GM12878 (cell line): Measurements from ENCODE around the gene ATF4. TPM values are rescaled to one million over a fixed set of nuclear protein-coding genes. Genes with fewer than 3 reads are reported as not detected.

Experiments
- ATAC-seq: fragments of 200-7000 bp; cut with Tn5 transposase; 3 replicates; pipeline ENCODE4 v1.9.1; 2020; ENCODE audit warnings: mild to moderate bottlenecking, moderate library complexity
- BruUV-seq: library from RNA; stranded (reverse); fragments of 400-500 nt; replicated peaks from 2 replicates; lab custom pipeline; 2021; lab: Mats Ljungman, UMichigan
- CTCF ChIA-PET: fragments of 300-600 bp; sonication (Branson Sonifier 250); formaldehyde crosslinking; extraction: SDS; loops from one replicate; lab custom pipeline; 2021; ENCODE audit warnings: inconsistent platforms; lab: Yijun Ruan, JAX
- POLR2A ChIA-PET: fragments of 350-600 bp; formaldehyde crosslinking; extraction: SDS; loops from one replicate; lab custom pipeline; 2021; ENCODE audit warnings: inconsistent platforms; lab: Charles Lee
- RAD21 ChIA-PET: fragments of 300-600 bp; sonication (Branson Sonifier 250); formaldehyde crosslinking; loops from one replicate; lab custom pipeline; 2023; ENCODE audit warnings: antibody characterized with exemption; ENCODE audit not compliant: unreplicated experiment; lab: Charles Lee
- SMC1A ChIA-PET: fragments of 300-600 bp; sonication (Branson Sonifier 250); formaldehyde crosslinking; loops from one replicate; lab custom pipeline; 2023; ENCODE audit not compliant: unreplicated experiment, uncharacterized antibody; lab: Charles Lee
- DNase-seq: peaks from one replicate; pipeline ENCODE4 v3.0.0-alpha.2; 2011; ENCODE audit warnings: low read depth, low spot score
- FAIRE-seq: peaks from 3 replicates; lab custom pipeline; 2011; peaks lifted over from hg19 to GRCh38; lab: Jason Lieb, UNC
- H2AFZ ChIP-seq: 2 replicates; pipeline ENCODE4 v1.6.0; 2011; ENCODE audit warnings: low read depth, low read length, control low read depth; ENCODE audit not compliant: control insufficient read depth
- H3K27ac ChIP-seq: 2 replicates; pipeline ENCODE4 v1.5.1; 2011; ENCODE audit warnings: control low read depth; ENCODE audit not compliant: control insufficient read depth, insufficient read depth
- H3K27me3 ChIP-seq, 2 experiments: replicated peaks in 1 of 2; 2 replicates each; pipeline versions ENCODE4 v1.6.0 to v1.6.1; 2011; ENCODE audit warnings: low read length in 1 of 2; ENCODE audit not compliant: control insufficient read depth in 2 of 2, insufficient read depth in 2 of 2
- H3K36me3 ChIP-seq, 2 experiments: 2 replicates each; pipeline ENCODE4 v1.5.1; 2011; ENCODE audit warnings: low read length in 1 of 2; ENCODE audit not compliant: control insufficient read depth in 2 of 2, insufficient read depth in 2 of 2
- H3K4me1 ChIP-seq: 2 replicates; pipeline ENCODE4 v1.6.1; 2011; ENCODE audit warnings: mild to moderate bottlenecking, low read length, moderate library complexity, mixed read lengths; ENCODE audit not compliant: control insufficient read depth, insufficient read depth
- H3K4me2 ChIP-seq: 2 replicates; pipeline ENCODE4 v1.6.0; 2011; ENCODE audit warnings: control low read depth; ENCODE audit not compliant: control insufficient read depth, insufficient read depth
- H3K4me3 ChIP-seq: fragments of 200-600 bp; sonication (generic); 2 replicates; pipeline ENCODE4 v1.5.1; 2016
- H3K79me2 ChIP-seq: 2 replicates; pipeline ENCODE4 v1.6.0; 2011; ENCODE audit warnings: low read length; ENCODE audit not compliant: control insufficient read depth, insufficient read depth
- H3K9ac ChIP-seq: 2 replicates; pipeline ENCODE4 v1.8.0; 2011; ENCODE audit warnings: low read length, control low read depth, mixed read lengths; ENCODE audit not compliant: control insufficient read depth, insufficient read depth
- H3K9me3 ChIP-seq: replicated peaks from 3 replicates; pipeline ENCODE4 v1.5.1; 2011; ENCODE audit warnings: mild to moderate bottlenecking, low read length; ENCODE audit not compliant: control insufficient read depth, insufficient read depth
- H4K20me1 ChIP-seq: 2 replicates; pipeline ENCODE4 v1.6.0; 2011; ENCODE audit not compliant: control insufficient read depth, insufficient read depth
- ATF7 ChIP-seq: fragments of 450-650 bp; IDR thresholded peaks from 2 replicates; pipeline ENCODE4 v1.6.1; 2016; ENCODE audit warnings: low read depth, mild to moderate bottlenecking
- BHLHE40 ChIP-seq, 2 experiments: fragments of 450-650 bp in 1 of 2; IDR thresholded peaks; 2 replicates each; pipeline ENCODE4 v1.6.1; 2011 to 2017; ENCODE audit warnings: low read depth in 2 of 2, borderline replicate concordance in 1 of 2, improper control_type of control experiment in 1 of 2, low read length in 1 of 2, mild to moderate bottlenecking in 1 of 2
- CUX1 ChIP-seq: IDR thresholded peaks from 2 replicates; pipeline ENCODE4 v1.6.1; 2012; ENCODE audit warnings: improper control_type of control experiment, low read depth, low read length; ENCODE audit not compliant: insufficient replicate concordance
- DPF2 ChIP-seq: fragments of 450-650 bp; IDR thresholded peaks from 2 replicates; pipeline ENCODE4 v1.6.1; 2017; ENCODE audit warnings: mild to moderate bottlenecking
- GATAD2B ChIP-seq: fragments of 450-650 bp; conservative IDR thresholded peaks from 2 replicates; pipeline ENCODE4 v1.6.1; 2017; ENCODE audit warnings: low read depth, mild to moderate bottlenecking, moderate library complexity
- IKZF1 ChIP-seq: fragments of 450-650 bp; conservative IDR thresholded peaks from 2 replicates; pipeline ENCODE4 v1.6.1; 2017; ENCODE audit warnings: antibody characterized with exemption, mild to moderate bottlenecking
- IRF5 ChIP-seq: fragments of 450-650 bp; IDR thresholded peaks from 2 replicates; pipeline ENCODE4 v1.6.1; 2017; ENCODE audit warnings: borderline replicate concordance
- MEF2B ChIP-seq: fragments of 450-650 bp; IDR thresholded peaks from 2 replicates; pipeline ENCODE4 v1.6.1; 2018; ENCODE audit warnings: mild to moderate bottlenecking, moderate library complexity; ENCODE audit not compliant: partially characterized antibody, poor library complexity, severe bottlenecking
- NKRF ChIP-seq: fragments of 450-650 bp; conservative IDR thresholded peaks from 2 replicates; pipeline ENCODE4 v1.6.1; 2017; ENCODE audit warnings: mild to moderate bottlenecking, moderate library complexity
- PAX8 ChIP-seq: fragments of 450-650 bp; IDR thresholded peaks from 2 replicates; pipeline ENCODE4 v1.6.1; 2017; ENCODE audit warnings: mild to moderate bottlenecking, moderate library complexity
- SUZ12 ChIP-seq: fragments of 200-600 bp; sonication (generic); IDR thresholded peaks from one replicate; pipeline ENCODE4 v1.6.1; 2018; ENCODE audit warnings: antibody characterized with exemption, mild to moderate bottlenecking; ENCODE audit not compliant: unreplicated experiment
- WGBS: methylation state at CpG from one replicate; pipeline ENCODE4 v1.1.6; 2016; ENCODE audit warnings: low lambda C conversion rate; ENCODE audit not compliant: insufficient replicate concordance, insufficient coverage; ENCODE audit errors: missing lambda C conversion rate; 5-methylcytosine and 5-hydroxymethylcytosine counted together
- in situ Hi-C: fragments of 300-500 bp; cut with MboI; formaldehyde crosslinking; loops from 9 replicates; pipeline ENCODE4 v1.14.3; 2018; ENCODE audit warnings: mixed read lengths
- intact Hi-C: fragments of 100-400 bp; cut with micrococcal nuclease; formaldehyde crosslinking; loops from one replicate; pipeline ENCODE4 v1.14.2; 2022; ENCODE audit not compliant: unreplicated experiment
- polyA plus RNA-seq, 11 experiments: library from polyadenylated mRNA; depleted of rRNA in 4 of 11; unstranded in 6 of 11; stranded (reverse) in 5 of 11; fragments of >200 nt; fragmentation: Nextera tagmentation in 4 of 11; fragmentation: Illumina TruSeq in 1 of 11; extraction: Ambion mirVana in 4 of 11; extraction: Trizol in 1 of 11; gene quantifications; 1 replicate in 1 of 11; 2 replicates in 10 of 11; pipeline versions ENCODE4 v1.2.1 to v1.2.3, GENCODE V29; 2011 to 2016; ENCODE audit warnings: inconsistent platforms in 2 of 11, missing spikeins in 2 of 11, low read depth in 1 of 11
- total RNA-seq, 4 experiments: library from RNA; depleted of rRNA in 3 of 4; stranded (reverse); fragments of >200 nt in 3 of 4; fragmentation: Illumina TruSeq in 1 of 4; extraction: Trizol in 1 of 4; gene quantifications; 2 replicates each; pipeline versions ENCODE4 v1.2.1 to v1.2.3, GENCODE V29; 2013 to 2021

The ATF4 gene
- total and polyA plus RNA-seq, 10 of the 15 experiments (the other 5 are each of a cell fraction or from before 2014, with no cell fraction given) = 88.3 to 605 (median 320) TPM

GRCh38 chr22:39473851-39474250, 46.5 kb upstream of the ATF4 start (continued):
- no peak for TF ChIP-seq CUX1
- no peak for TF ChIP-seq ATF7
- TF ChIP-seq PAX8 = no peak

GRCh38 chr22:39474351-39475111, 45.8 kb upstream of the ATF4 start:
- Histone ChIP-seq H3K79me2 (peaks cover 30% of the 10 kb centered on the region), H3K27me3 (no peaks in the 10 kb centered on the region), H2AFZ (no peak overlapping the region), H3K9me3 (no peaks in the 10 kb centered on the region), H3K4me1 (peaks cover 26% of the 10 kb centered on the region), H4K20me1 (no peaks in the 10 kb centered on the region; the same call in 1 of the 2 replicates), H3K27ac (no peak overlapping the region), H3K36me3 (peaks cover 5 to 37% of the 10 kb centered on the region in 2 experiments; a peak in 3 of 4 replicates), H3K4me2 (no peak overlapping the region), H3K9ac (no peak overlapping the region), H3K4me3 (no peak overlapping the region)
- 85% methylated on average over 11 of the region's 11 CpGs for WGBS
- FAIRE-seq = no peak
- intact Hi-C loops (no loop called here), in situ Hi-C loops (no loop called here)
- no peak for DNase-seq
- POLR2A ChIA-PET = interaction anchor here (0.6 to 5.0 kb wide), 11 partner anchors 9 to 70 kb away, joined by 3 to 38 read pairs (median 4); no protein-coding TSS in a partner anchor
- SMC1A ChIA-PET = interaction anchor here (0.6 to 3.7 kb wide), 10 partner anchors 10 to 48 kb away, joined by 3 to 16 read pairs (median 4); partner anchors contain the start of gene ATF4
- BruUV-seq = no TSS peak
- ATAC-seq = peak; percentile 3; the same call in 2 of the 3 replicates
- CTCF ChIA-PET = interaction anchor here (0.7 to 3.7 kb wide), 12 partner anchors 16 to 131 kb away, joined by 3 to 15 read pairs (median 4); partner anchors contain the start of gene TAB1
- RAD21 ChIA-PET = interaction anchor here (0.6 to 4.3 kb wide), 8 partner anchors 10 to 157 kb away, joined by 3 to 27 read pairs (median 3); no protein-coding TSS in a partner anchor
- peak; percentile 44; the same call in 1 of the 2 replicates for TF ChIP-seq IKZF1
- TF ChIP-seq GATAD2B = peak; percentile 45; the same call in 1 of the 2 replicates
- TF ChIP-seq IRF5 = no peak
- no peak for TF ChIP-seq SUZ12
- peak; percentile 73 for TF ChIP-seq DPF2
- no peak for TF ChIP-seq MEF2B
- peak in 1 of 2 experiments; percentile 38; a peak in 1 of 4 replicates for TF ChIP-seq BHLHE40 (IDR thresholded peaks at IDR 0.05; ENCODE audit: borderline replicate concordance in 1 of 2, low read depth in 2 of 2, low read length in 1 of 2)
- TF ChIP-seq NKRF = 0 out of 2 replicates have a peak, but pooled peaks have one; percentile 23
